ENCODE data around the gene TUBE1.

GRCh38 chr6:112118034-112118433 lies 30.8 kb upstream of the TUBE1 start:
- TF ChIP-seq, protein P1, sequence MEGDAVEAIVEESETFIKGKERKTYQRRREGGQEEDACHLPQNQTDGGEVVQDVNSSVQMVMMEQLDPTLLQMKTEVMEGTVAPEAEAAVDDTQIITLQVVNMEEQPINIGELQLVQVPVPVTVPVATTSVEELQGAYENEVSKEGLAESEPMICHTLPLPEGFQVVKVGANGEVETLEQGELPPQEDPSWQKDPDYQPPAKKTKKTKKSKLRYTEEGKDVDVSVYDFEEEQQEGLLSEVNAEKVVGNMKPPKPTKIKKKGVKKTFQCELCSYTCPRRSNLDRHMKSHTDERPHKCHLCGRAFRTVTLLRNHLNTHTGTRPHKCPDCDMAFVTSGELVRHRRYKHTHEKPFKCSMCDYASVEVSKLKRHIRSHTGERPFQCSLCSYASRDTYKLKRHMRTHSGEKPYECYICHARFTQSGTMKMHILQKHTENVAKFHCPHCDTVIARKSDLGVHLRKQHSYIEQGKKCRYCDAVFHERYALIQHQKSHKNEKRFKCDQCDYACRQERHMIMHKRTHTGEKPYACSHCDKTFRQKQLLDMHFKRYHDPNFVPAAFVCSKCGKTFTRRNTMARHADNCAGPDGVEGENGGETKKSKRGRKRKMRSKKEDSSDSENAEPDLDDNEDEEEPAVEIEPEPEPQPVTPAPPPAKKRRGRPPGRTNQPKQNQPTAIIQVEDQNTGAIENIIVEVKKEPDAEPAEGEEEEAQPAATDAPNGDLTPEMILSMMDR (IDR thresholded peaks at IDR 0.05), result no peak
- TF ChIP-seq POLR2A (IDR thresholded peaks at IDR 0.05) (no peak), POLR2AphosphoS5 (IDR thresholded peaks at IDR 0.05) (no peak)
